ENCODE results near the gene SPEM2.

- TF ChIP-seq CTCF (conservative IDR thresholded peaks at IDR 0.05; ENCODE audit: low read depth, low read length) (no peak), EZH2phosphoT487 (IDR thresholded peaks at IDR 0.05; ENCODE audit: borderline replicate concordance, low read length) (no peak), EZH2 (IDR thresholded peaks at IDR 0.05; ENCODE audit: low read length, unreplicated experiment) (no peak)
Observed at GRCh38 chr17:7407082-7407481, 18.3 kb upstream of the SPEM2 start.
